TTC549 (cell line): ENCODE data around the gene RALY.
"Not testable (repeated sequence)": the region's sequence is repeated elsewhere in the genome, so short reads cannot be mapped to it uniquely, and the experiment has no call there.

ENCODE experiments used
- FAIRE-seq: peaks from 2 replicates; lab custom pipeline; 2012; peaks lifted over from hg19 to GRCh38; lab: Jason Lieb, UNC

RALY gene

DNA sequence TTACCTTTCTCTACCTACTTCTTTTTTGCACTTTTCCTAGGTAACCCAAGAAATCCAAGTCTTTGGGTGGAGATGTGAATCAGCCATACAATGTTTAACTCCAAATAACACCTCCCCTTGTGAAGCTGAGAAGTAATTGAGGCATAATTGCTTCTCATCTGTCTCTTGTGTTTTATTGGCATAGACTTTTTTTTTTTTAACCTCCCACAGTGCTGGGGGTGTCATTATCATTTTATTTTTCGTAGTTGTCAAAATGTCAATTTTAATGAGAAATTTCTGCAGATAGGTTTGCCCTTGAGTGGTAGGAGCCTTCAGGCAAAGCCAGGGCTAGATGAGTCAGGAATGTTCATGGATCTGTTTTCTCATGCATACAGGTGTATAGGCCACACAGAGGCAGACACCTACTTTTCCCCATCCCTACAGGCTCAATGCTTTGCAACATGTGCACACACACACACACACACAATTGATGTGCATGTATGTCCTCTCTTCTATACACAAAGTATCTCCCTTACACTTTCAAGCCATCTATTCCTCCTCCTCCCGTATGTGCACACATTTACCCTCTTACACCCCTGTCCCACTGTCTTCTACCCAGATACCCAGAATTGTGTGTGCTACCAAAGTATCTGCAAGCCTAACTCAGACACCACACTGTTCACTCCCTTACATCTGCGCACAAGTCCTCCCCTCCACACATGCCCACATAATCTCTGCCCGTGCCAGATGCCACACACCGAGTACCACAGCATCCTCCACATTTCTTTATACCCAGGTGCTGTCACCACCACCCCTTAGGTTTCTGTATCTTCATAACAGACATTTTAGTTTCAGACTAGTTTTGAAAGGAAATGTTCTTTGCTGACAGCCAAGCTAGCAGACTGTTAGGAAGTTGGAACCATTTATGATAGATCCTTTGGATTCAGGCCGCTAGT lies 22.0 kb downstream of the RALY start:
- FAIRE-seq = no peak

DNA sequence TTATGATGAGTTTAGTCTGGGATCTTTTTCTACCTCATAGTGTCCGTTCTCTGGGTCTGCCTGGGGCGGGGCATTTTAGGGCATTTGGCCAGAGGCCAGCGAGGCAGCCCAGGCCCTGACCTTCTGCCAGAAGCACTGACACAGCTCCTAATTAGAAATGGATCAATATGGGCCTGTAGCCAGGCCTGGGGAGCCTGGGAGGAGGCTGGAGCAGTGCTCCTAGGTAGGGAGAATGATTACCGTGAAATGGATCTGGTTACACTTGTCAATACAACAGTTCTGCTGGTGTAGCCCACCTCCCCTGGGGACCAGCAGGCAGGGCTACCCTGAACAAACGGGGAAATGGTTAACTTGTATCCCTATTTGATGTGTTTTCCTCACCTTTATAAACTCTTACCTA lies 23.0 kb downstream of the RALY start:
- FAIRE-seq = no peak

DNA sequence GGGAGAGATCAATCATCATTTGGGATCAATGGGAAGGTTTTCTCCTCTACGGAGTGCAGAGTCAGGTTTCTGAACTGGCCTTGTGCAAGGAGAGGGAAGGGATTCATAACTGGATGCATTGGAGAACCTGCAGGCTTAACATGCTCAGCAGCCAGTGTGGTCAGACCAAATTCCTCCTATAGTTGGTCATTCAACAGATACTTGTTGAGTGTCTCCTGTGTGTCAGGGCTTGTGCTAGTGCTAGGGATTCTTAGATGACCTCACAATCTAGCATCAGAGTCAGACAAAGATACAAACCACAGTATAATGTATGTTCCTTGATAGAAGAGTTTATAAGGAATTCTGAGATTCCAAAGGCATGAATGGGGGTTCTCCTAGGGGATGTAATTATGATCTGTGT lies 23.9 kb downstream of the RALY start:
- FAIRE-seq = no peak

DNA sequence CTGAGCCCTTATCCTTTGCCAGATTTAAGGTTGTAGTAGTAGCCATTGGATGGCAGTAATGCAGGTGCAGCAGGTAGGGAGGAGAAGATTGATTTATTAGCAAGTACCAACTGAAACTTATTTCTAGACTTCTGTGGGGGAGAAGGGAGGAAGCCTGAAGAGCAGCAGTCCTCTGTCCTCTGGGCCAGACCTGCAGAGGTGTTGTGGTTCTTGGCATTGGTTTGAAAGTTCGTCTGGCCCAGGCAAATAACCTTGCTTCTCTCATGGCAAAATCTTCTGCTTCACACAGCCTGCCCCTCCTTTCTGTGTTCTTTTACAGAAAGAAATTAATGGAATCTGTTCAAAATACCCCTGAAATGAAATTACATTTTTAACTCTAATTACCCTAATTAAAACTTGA lies 24.5 kb downstream of the RALY start:
- FAIRE-seq = no peak

DNA sequence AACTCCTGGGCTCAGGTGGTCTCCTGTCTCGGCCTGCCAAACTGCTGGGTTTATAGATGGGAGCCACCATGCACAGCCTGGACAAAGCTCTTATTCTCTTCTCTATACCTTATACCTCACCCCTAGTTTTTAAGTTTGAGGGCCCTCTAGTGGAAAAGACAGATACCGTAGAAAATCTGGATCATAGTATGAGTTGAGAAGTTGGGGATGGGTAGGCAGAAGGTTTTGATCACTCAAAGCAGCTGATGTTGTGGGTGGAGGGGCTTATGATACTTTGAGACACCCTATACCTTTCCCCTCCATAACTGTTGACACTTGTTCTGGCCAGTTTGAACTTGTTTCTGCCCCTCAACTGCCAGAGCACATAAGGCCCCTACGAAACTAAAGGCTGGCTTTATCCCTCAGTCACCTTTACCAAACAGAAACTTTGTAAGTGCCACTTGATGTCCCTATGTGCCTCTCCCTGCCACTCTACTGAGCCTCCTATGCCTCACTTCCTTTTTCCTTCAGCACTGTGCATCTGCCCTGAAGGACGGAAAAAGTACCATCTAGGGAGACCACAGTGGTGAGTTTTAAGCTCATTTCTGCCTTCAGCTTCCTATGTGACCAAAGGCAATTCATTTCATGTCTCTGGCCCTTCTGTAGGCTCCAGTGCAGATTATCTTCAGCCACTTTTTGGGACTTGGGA lies 28.6 kb downstream of the RALY start:
- FAIRE-seq = no peak

DNA sequence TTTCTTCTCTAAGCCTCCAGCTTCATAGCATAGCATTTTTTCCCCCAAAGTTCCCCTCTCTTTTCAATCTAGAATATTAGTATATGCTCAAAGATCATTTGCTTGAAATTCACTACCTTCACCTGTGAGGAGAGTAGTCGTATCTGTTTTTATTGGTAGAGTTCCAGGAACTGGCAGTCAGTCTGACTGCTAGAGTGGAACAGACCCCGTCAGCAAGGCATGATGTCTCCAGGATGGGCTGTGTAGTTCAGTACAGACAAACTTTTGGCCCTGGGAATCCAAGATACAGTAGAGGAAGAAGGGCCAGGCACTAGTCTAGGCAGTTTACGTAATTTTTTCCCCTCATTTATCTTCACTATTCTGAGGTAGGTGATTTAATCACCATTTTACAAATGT lies 29.1 kb downstream of the RALY start:
- FAIRE-seq = no peak

DNA sequence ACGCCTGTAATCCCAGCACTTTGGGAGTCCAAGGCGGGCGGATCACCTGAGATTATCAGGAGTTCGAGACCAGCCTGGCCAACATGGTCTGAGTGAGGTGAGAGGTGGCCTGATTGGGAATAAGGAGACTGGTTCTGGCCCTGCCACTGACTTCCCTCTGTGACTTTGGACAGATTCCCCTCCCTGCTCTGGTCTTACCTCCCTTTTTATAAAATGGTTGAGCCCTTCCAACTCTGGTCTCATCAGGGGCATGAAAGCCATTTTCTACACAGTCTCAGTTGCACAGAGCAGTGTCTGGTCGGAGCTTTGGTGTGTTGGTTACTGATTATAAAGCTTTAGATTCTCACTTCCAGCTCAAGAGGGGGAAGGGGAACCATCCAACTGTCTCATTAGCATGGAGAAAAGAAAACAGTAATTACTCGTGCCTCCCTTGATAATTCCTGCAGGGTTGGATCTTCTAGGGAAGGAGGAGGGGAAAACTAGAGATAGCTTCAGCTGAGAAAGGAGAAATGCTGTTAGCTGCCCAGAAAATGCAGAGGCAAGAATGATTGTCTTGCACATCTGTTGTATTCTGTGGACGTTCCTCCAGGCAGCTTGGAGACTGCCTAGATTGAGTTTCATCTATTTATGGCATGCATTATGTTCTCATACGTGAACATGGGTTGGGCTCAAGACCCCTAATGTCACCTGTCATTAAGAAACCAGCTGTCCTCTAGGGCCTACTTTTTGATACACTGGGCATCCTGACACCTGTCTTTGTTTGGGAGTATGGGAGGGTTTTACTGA lies 30.4 kb downstream of the RALY start:
- FAIRE-seq = no peak

DNA sequence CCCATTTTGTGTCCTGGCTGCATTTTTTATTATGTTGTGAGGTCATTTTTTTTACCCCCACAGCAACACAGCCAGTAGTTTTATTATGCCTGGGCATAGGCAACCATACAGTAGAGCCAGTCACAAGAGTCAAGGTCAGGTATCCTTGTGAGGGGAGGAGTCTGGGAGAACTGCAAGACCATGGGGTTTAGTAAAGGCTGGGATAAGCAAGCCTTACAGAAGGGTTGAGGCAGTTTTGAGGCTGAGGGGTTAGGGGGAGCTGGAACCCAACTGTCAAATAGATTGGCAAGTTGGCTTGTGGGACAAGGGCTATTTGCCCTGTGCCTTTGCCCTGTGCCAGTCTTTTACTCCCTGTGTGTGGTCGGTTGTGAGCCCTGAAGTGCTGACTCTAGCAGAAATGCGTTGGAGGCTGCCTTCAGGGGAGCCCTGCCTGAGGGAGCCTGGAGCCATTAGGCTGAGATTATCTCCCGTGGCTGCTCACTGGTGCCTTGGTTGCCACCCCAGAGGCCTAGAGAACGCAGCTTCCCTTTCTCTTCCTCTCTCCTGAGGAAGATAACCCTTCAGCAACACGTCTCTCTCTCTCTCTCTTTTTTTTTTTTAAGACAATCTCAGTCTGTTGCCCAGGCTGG lies 31.1 kb downstream of the RALY start:
- no peak for FAIRE-seq

DNA sequence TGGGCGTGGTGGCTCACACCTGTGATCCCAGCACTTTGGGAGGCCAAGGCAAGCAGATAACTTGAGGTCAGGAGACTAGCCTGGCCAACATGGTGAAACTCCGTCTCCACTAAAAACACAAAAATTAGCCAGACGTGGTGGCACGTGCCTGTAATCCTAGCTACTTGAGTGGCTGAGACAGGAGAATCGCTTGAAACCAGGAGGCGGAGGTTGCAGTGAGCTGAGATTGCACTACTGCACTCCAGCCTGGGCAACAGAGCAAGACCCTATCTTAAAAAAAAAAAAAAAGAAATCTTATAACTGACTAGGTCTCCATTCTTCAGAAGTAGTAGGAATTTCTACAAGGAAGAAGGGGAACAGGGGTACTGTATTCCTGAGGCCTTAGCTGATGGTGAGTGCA lies 34.3 kb downstream of the RALY start:
- FAIRE-seq = not testable (repeated sequence)

DNA sequence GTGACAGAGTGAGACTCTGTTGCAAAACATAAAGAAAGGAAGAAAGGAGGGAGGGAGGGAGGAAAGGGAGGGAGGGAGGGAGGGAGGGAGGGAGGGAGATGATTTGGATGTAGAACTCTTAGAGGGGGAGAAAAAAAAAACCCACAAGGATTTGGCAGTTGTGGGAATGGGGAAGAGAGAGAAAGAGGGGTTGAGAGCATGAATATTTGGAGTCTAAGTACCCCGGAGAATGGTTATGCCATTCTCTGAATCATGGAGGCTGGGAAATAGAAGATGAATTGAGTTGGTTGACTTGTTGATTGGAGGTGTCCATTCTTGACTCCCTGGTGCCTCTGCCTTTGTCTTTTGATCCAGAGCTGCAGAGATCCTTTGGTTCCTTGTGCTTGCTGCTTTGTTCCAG lies 35.7 kb downstream of the RALY start:
- FAIRE-seq = no peak

DNA sequence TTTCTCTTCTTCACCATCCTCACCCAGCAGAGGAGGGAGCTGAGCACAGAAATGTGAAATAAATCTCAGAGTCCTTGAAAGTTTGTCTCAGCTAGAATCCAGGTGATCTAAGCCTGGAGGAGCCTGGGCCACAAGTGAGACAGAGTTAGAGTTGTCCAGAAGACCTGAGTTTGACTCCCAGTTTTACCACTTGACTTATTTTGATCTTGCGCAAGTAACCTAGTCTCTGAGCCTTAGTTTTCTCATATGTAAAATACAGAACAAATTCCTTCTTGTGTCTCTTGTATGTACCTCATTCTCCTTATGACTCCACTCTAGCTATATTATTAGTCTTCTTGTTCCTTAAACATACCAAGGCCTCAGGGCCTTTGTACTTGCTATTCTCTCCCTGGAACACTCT lies 36.7 kb downstream of the RALY start:
- FAIRE-seq = no peak

DNA sequence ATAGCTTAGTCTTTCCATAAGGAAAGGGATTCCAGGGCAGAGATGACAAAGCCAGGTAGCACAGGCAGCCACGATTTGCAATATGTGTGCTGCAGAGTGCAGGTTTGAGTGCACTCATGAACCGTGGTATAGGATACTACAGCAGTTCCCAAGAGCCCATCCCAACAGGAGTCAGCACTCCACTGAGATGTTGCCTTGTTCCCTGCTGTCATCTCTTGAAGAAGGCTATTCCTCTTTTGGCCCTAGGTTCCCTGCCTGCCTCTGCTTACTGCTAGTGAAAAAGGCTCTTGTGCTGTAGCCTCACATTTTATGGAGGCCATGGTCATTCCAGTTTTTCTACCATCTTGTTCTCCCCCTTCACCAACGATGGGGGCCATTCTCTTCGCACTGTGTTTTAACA lies 40.2 kb downstream of the RALY start:
- FAIRE-seq = no peak

DNA sequence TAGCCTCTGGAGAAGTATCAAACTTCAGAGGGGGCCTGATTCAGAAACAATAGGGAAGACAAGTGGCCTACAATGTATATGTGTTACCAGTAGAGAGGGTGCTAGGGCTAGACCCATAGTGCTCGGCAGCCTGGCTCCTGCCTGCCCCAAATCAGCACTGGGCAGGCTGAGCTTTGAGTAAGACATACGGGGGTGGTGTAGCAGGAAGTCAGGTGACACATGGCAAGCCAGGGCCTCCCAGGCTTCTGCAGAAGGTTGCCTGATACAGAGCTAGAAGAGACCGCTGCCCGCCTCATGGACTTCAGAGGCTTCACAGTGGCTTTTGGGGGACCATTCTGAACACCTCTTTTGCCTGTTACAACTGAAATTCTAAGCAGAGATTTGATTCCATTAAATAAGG lies 43.4 kb downstream of the RALY start:
- FAIRE-seq = no peak

DNA sequence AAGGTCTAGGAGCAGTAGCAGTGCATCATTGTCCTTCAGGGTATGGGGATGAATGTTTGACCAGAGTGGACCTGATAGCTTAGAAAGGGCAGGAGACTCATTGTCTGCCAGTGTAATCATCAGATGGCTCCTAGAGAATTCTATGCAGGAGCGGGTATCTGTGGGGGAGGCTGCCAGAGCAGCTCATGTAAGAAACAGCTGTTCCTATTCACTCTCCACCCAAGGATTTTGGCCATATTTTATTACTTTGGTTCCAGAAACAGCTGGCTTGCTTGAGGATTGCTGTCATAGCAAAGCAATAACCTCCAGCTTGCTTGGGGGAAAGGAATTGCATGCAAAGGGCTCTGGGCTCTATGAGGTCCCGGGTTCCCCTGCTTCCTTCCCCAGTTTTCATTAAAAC lies 44.1 kb downstream of the RALY start:
- FAIRE-seq = no peak

DNA sequence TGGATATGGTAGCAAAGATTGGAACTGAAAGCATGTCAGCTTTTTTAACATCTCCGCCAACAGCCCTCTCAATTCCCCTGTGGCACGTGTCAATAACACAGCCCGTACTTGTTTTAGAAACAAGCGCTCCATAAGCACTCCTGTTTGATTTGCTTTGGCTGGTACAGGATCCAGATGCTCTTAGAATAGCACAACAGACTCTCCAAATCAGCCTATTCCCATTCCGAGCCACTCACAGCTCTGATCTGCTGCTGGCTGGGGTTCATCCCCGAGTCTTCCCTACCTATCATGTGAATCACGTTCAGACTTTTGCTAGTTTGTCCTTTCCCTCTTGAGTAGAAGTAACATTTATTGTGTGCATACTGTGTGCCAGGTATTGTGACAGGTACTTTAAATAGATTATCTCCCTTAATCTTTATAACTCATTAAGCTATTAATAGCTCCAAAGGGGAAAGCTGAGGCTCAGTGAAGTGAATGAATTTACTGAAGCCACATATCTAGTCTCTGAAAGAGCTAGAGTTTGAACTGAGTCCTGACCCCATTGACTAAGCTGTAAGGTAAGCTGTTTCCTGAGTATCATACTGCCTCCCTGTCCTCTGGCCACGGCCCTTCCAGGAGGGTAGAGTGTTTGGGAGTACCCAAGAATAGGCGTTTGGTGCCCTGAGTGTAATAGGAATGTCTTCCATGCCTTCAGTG lies 46.7 kb downstream of the RALY start:
- no peak for FAIRE-seq

DNA sequence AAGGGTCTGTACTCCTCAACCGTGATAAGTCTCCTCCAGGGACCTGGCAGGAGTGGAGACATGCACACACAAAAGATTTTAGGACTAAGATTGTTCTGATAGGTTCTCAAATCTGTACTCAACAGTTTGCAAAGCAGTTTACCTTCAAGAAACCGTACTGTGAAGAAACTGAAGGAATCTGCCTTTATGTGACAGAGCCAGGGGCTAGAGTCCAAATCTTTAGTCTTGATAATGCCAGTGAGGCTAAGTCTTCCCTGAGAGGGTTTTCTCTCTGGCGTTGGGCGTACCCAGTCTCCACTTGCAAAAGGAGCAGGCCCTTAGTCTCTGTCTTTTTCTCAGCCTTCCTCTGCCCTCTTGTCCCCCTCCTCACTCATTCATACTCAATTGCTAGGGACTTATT lies 47.5 kb downstream of the RALY start:
- no peak for FAIRE-seq

DNA sequence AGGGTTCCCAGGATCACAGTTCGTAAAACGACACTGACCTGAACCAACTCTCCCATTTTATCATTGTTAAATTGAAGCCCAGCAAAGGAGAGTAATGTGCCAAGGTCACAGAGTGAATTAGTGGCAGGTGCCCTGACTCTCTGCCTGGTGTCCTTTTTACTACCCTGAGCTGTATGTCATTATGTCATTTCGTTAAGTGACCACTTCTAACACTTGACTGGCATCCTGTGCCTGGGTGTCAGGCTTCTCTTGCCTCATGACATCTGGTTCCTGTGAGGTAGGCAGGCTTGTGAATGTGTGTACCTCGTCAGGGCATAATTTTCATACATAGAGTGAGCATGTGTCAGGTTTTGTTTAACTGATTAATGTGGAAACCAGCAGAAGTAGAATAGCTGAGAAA lies 48.6 kb downstream of the RALY start:
- no peak for FAIRE-seq

DNA sequence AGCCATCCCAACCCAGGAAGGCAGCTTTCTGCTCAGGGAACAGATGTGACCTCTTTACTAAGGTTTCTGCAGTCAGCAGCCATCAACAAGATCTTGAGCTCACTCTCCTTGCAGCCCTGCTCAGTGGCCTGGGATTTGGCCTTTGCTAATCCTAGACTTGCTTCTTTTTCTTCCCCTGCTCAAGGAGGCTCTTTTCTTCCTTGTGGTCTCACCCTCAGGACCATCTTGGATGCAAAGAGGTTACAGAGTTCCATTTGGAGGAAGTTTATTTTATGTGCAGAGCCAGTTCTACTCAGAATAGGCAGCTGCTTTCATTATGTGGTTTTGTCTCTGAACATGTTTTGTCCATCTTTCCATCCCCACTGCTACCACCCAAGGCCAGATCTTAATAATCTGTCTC lies 49.3 kb downstream of the RALY start:
- no peak for FAIRE-seq

DNA sequence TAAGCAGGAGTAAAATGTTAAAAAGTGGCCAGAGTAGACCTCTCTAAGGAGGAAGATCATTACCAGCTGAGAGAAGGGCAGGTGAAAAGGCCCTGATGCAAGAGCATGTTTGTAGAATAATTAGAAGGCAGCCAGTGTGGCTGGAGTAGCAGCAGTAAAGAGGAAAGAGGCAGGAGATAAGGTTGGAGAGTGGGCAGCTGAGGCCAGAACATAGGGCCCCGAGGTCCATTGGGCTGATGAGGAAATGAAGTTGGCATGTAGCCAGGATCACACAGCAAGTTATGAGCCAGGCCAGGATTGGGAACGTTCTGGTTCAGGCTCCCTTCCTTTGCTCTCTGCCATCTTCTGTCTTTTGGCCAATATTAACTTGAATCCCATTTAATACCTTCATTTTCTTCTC lies 51.6 kb downstream of the RALY start:
- FAIRE-seq = no peak

DNA sequence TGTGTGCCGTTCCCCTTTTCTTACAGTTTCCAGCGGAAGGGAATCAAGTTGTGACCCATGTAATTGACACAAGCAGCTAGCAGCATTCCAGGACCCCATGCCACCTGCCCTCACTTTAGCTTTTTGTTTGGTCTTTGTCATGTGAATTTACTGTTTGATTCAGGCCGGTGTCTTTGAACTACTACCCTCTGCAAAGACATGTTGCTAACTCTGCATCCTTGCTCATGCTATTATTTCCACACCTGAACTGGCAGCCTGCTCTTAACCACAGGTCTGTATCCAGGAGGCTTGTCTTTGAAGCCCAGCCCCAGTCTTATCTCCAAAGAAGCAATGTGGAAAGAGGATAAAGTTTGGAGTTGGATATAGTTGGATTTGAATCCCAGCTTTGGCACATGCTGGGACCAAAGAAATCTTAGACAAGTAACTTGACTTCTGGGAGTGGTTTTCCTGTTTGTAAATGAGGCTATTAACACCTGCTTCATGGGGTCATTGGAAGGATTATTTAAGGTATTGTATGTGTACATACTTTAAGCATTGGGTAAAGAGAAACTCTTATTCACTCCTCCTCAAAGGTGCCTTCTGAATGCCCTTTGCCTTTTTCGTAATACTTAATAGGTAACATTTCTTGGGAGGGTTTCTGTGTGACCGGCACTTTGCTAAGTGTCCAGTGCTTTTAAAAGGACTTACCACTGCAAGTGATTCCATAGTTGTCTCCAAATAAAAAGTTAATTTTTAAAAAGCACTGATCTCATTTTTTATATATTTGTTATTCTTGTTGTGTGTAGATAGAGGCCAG lies 52.4 kb downstream of the RALY start:
- FAIRE-seq = no peak

DNA sequence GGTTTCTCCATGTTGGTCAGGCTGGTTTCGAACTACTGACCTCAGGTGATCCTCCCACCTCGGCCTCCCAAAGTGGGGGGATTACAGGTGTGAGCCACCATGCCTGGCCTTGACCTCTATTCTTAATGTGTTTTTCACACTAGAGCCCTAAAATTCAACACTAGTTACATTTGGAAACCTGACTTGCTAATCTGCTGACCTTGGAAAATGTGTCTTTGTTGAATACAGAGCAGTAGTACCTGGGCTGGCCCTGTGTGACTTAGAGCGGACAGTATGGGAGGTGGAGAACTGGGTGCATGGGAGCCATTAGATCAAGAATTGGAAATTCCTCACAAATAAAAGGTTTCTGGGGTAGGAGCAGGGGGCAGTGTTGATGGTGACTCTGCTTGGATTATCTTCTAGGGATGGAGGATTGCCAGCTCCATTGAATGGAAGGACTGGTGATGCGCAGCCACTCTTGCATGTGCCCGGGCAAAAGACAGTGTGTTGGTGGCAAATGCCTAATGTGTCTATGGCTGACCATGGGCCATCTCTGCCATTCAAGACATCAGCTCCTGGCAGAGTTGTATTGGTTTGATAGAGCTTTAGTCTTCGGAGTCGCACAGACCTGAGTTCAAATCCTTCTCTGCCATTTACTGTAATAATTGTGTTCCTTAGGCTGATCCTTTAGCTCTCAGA lies 53.4 kb downstream of the RALY start:
- no peak for FAIRE-seq
